Measurements from ENCODE around the gene PLCB3. TPM values are rescaled to one million over a fixed set of nuclear protein-coding genes. Genes with fewer than 3 reads are reported as not detected.
A peak's percentile ranks its signal among the peaks of the same experiment; 100 is the strongest.

PLCB3 gene
- total RNA-seq, 4 donors from 2014 or later: 64.5 to 115 (median 91.2) TPM

DNA sequence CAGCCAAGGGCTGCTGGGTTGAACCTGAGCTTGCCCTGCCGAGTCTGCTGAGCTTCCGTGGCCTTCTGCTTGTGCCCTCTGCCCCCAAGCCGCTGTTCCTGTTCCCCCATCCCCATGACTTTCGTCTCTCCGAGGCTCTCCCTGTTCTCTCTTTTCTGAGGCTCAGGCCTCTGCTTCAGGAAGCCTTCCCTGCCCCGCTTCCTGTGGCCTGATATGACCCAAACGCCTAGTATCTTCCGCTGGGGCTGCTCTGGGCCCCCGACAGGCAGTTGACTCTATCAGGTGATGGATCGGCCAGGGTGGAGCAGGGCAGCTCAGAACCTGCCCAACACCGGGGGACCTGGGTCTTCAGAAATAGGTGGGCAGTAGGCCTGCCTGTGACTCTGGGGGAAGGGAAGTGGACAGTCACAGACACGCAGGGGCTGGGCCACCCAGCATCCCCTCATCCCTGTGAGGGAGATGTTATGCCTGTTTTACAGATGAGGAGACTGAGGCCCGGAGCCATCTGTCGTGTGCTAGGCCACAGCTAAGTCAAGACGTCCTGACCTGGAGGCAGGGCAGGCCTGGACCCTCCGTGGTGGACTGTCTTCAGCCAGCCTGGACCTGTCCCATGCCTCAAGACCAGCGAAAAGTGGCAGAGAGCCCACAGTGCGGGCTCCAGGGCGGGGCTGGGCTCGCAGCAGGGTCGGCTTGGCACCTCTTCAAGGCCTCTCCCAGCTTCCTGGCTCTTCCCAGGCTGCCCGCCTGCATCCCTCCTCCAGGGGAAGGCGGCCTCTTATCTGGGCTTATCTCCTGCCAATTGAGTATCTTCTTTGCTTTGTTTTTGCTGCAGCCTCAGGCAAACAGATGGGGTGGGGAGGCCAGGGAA, 16.9 kb downstream of the PLCB3 start:
- DNase-seq: peak; percentile 75
- in situ Hi-C loops (cut with MboI; ENCODE audit: low pct_ligation_motif_present in 1 of 4, low pct_unique_long_range_greater_than_20kb in 1 of 4, low sequenced_read_pairs in 3 of 4): no loop called here
- H3K27me3 ChIP-seq: no peaks in the 10 kb centered on the region
- no peaks in the 10 kb centered on the region for H3K9me3 ChIP-seq
- H3K4me1 ChIP-seq: peaks cover 10 to 43% (median 37%) of the 10 kb centered on the region in 4 donors
- H3K4me3 ChIP-seq: peak overlapping the region in 3 of 4 donors; percentile 64 to 85 (median 67)
- no peak for TF ChIP-seq EP300 (IDR thresholded peaks at IDR 0.05; ENCODE audit: low read depth)
- TF ChIP-seq, protein P1, sequence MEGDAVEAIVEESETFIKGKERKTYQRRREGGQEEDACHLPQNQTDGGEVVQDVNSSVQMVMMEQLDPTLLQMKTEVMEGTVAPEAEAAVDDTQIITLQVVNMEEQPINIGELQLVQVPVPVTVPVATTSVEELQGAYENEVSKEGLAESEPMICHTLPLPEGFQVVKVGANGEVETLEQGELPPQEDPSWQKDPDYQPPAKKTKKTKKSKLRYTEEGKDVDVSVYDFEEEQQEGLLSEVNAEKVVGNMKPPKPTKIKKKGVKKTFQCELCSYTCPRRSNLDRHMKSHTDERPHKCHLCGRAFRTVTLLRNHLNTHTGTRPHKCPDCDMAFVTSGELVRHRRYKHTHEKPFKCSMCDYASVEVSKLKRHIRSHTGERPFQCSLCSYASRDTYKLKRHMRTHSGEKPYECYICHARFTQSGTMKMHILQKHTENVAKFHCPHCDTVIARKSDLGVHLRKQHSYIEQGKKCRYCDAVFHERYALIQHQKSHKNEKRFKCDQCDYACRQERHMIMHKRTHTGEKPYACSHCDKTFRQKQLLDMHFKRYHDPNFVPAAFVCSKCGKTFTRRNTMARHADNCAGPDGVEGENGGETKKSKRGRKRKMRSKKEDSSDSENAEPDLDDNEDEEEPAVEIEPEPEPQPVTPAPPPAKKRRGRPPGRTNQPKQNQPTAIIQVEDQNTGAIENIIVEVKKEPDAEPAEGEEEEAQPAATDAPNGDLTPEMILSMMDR (IDR thresholded peaks at IDR 0.05): peak in 2 of 5 experiments; percentile 24 to 31
- peak in 1 of 3 donors; percentile 3 for TF ChIP-seq POLR2AphosphoS5 (IDR thresholded peaks at IDR 0.05)
- TF ChIP-seq POLR2A (IDR thresholded peaks at IDR 0.05): no peak
- intact Hi-C loops (cut with DNase I; ENCODE audit: low total_unique reads): no loop called here
- H3K27ac ChIP-seq: peak overlapping the region; percentile 97 to 99 (median 98)
- H3K36me3 ChIP-seq: peaks cover 0 to 11% (median 3%) of the 10 kb centered on the region in 4 donors
- WGBS, 2 donors (ENCODE audit: low coverage in 1 of 2): 33 to 44% methylated on average over 3 to 23 of the region's 23 CpGs

DNA sequence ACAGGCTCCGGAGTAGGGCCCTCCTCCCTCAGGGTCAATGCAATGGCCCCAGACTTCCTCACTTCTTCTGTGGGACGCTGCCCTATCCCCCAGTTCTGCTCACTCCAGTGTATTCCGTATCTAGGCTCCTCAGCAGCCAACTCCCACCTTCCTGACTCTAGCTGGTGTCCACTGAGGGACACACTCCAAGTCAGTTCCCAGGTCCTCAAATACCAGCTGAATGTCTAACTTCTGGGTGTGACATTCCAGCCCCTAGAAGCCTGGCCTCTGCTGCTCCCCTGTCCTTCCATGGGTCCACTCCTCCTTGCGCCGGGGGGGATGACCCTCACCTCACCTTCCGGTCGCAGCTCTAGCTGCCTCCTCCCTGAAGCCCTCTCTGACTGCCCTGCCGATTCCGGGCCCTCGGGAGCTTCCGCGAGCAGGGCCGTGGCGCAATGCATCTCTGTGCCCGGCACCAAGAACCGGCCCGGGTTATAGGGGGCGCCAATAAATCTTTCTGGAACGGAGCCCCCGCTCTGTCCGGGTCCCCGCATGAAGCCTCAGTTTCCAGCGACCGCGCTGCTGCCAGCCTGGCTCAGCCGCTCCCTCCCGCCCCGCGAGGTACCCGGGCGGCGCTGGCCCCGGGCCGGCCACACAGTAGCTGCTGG, 17.7 kb downstream of the PLCB3 start:
- Histone ChIP-seq H3K4me1 (peaks cover 10 to 48% (median 39%) of the 10 kb centered on the region in 4 donors), H3K27me3 (no peaks in the 10 kb centered on the region), H3K4me3 (peak overlapping the region; percentile 51 to 85 (median 66)), H3K27ac (peak overlapping the region; percentile 97 to 99 (median 98)), H3K9me3 (no peaks in the 10 kb centered on the region), H3K36me3 (peaks cover 0 to 8% (median 3%) of the 10 kb centered on the region in 4 donors)
- 0% methylated on average over 26 of the region's 34 CpGs; no CpG with 5 or more reads in 1 of the 2 donors for WGBS, 2 donors (ENCODE audit: low coverage in 1 of 2)
- TF ChIP-seq POLR2A (IDR thresholded peaks at IDR 0.05) (no peak), EP300 (IDR thresholded peaks at IDR 0.05; ENCODE audit: low read depth) (no peak), POLR2AphosphoS5 (IDR thresholded peaks at IDR 0.05) (no peak)
- TF ChIP-seq, protein P1 (IDR thresholded peaks at IDR 0.05): no peak
- intact Hi-C loops (cut with DNase I; ENCODE audit: low total_unique reads) (no loop called here), in situ Hi-C loops (cut with MboI; ENCODE audit: low pct_ligation_motif_present in 1 of 4, low pct_unique_long_range_greater_than_20kb in 1 of 4, low sequenced_read_pairs in 3 of 4) (no loop called here)
- DNase-seq: peak; percentile 75

DNA sequence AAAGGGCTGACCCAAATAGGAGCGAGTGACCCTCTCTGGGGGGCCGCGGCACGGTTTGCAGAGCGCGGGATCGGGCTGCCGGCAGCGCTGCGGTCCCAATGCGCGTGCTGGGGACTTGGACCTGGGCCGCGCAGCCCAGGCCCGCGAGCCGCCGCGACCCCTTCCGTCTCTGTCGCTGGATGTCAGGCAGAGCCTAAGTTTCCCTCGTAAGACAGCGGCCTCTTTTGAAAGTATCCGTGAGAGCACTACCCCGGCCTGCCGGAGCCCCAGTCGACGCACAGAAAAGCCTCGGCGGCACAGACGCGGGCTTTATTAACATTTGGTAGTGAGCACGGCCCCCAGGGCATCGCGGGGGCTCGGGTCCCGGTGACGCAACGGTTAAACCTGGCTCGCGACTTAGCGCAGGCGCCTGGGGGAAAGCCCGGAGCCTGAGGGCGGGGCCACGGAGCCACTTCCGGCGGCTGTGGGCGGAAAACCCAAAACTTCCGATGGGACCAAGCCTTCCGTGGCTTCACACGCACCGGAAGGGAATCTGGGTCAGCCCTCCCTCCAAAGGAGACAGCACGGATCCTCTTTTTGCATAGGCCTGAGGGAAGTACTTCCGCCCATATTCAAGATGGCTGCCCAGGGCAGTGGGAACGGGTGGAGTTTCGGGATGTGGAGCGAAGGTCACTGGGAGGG, 18.4 kb downstream of the PLCB3 start:
- Histone ChIP-seq H3K36me3 (peaks cover 0 to 8% (median 3%) of the 10 kb centered on the region in 4 donors), H3K27ac (peak overlapping the region; percentile 97 to 99 (median 98)), H3K4me1 (peaks cover 10 to 52% (median 40%) of the 10 kb centered on the region in 4 donors), H3K9me3 (no peaks in the 10 kb centered on the region), H3K27me3 (no peaks in the 10 kb centered on the region), H3K4me3 (peak overlapping the region; percentile 51 to 85 (median 66))
- peak; percentile 98 for DNase-seq
- TF ChIP-seq EP300 (IDR thresholded peaks at IDR 0.05; ENCODE audit: low read depth): no peak
- TF ChIP-seq POLR2A (IDR thresholded peaks at IDR 0.05): peak; percentile 66
- TF ChIP-seq, protein P1 (IDR thresholded peaks at IDR 0.05): peak in 1 of 5 experiments; percentile 9
- peak; percentile 76 to 96 (median 84) for TF ChIP-seq POLR2AphosphoS5 (IDR thresholded peaks at IDR 0.05)
- WGBS, 2 donors (ENCODE audit: low coverage in 1 of 2): 1% methylated on average over 44 of the region's 58 CpGs; no CpG with 5 or more reads in 1 of the 2 donors
- in situ Hi-C loops (cut with MboI; ENCODE audit: low pct_ligation_motif_present in 1 of 4, low pct_unique_long_range_greater_than_20kb in 1 of 4, low sequenced_read_pairs in 3 of 4) (no loop called here), intact Hi-C loops (cut with DNase I; ENCODE audit: low total_unique reads) (no loop called here)
